Glutamatergic neuron (in vitro differentiated cells): Measurements from ENCODE around the gene FADS6. TPM values are rescaled to one million over a fixed set of nuclear protein-coding genes. Genes with fewer than 3 reads are reported as not detected.

ENCODE experiments used
- DNase-seq: peaks from one replicate; pipeline ENCODE4 v3.0.0; 2022
- H3K27ac Mint-ChIP-seq: one replicate; pipeline ENCODE4 v1.8.0; 2020; ENCODE audit warnings: mild to moderate bottlenecking, mixed read lengths, inconsistent platforms; ENCODE audit not compliant: unreplicated experiment
- H3K27me3 Mint-ChIP-seq: one replicate; pipeline ENCODE4 v1.8.0; 2020; ENCODE audit warnings: mild to moderate bottlenecking, moderate library complexity, mixed read lengths, inconsistent platforms; ENCODE audit not compliant: unreplicated experiment
- H3K36me3 Mint-ChIP-seq: one replicate; pipeline ENCODE4 v1.8.0; 2020; ENCODE audit warnings: mild to moderate bottlenecking, mixed read lengths, inconsistent platforms; ENCODE audit not compliant: unreplicated experiment
- H3K4me1 Mint-ChIP-seq: one replicate; pipeline ENCODE4 v1.8.0; 2020; ENCODE audit warnings: mild to moderate bottlenecking, low read depth, mixed read lengths, inconsistent platforms; ENCODE audit not compliant: unreplicated experiment
- H3K4me3 Mint-ChIP-seq: one replicate; pipeline ENCODE4 v1.8.0; 2020; ENCODE audit warnings: mild to moderate bottlenecking, mixed read lengths, inconsistent platforms; ENCODE audit not compliant: unreplicated experiment
- H3K9me3 Mint-ChIP-seq: one replicate; pipeline ENCODE4 v1.8.0; 2020; ENCODE audit warnings: mild to moderate bottlenecking, moderate library complexity, mixed read lengths, inconsistent platforms; ENCODE audit not compliant: unreplicated experiment
- CTCF ChIP-seq: fragments of 200-600 bp; sonication (generic); IDR thresholded peaks from one replicate; pipeline ENCODE4 v1.5.0; 2021; ENCODE audit not compliant: partially characterized antibody, unreplicated experiment
- total RNA-seq: library from RNA; stranded (reverse); fragmentation: NEBNext Ultra II Directional; extraction: Animal tissue kit (Norgen Biotek cat#: 25700); gene quantifications from one replicate; pipeline ENCODE4 v1.2.1, GENCODE V29; 2021; ENCODE audit not compliant: unreplicated experiment

FADS6 gene
- total RNA-seq, 1 donor from 2014 or later: not detected

GRCh38 chr17:74866198-74866835, 27.1 kb downstream of the FADS6 start:
- H3K27ac Mint-ChIP-seq: no peak overlapping the region
- H3K27me3 Mint-ChIP-seq: peaks cover 14% of the 10 kb centered on the region
- no peak for TF ChIP-seq CTCF
- no peaks in the 10 kb centered on the region for H3K4me1 Mint-ChIP-seq
- H3K36me3 Mint-ChIP-seq: no peaks in the 10 kb centered on the region
- no peak overlapping the region for H3K4me3 Mint-ChIP-seq
- no peak for DNase-seq
- peaks cover 3% of the 10 kb centered on the region for H3K9me3 Mint-ChIP-seq

- Mint-ChIP-seq H3K9me3 (peaks cover 3% of the 10 kb centered on the region), H3K27me3 (peaks cover 15% of the 10 kb centered on the region), H3K27ac (no peak overlapping the region), H3K4me3 (no peak overlapping the region), H3K4me1 (no peaks in the 10 kb centered on the region), H3K36me3 (no peaks in the 10 kb centered on the region)
- no peak for TF ChIP-seq CTCF
- no peak for DNase-seq
Observed at GRCh38 chr17:74865504-74866197, 27.8 kb downstream of the FADS6 start.

- DNase-seq: peak; percentile 88
- Mint-ChIP-seq H3K27ac (no peak overlapping the region), H3K4me3 (no peak overlapping the region), H3K9me3 (peaks cover 3% of the 10 kb centered on the region), H3K36me3 (no peaks in the 10 kb centered on the region), H3K27me3 (peaks cover 15% of the 10 kb centered on the region), H3K4me1 (no peaks in the 10 kb centered on the region)
- peak; percentile 98 for TF ChIP-seq CTCF
Observed at GRCh38 chr17:74864866-74865395, 28.5 kb downstream of the FADS6 start.

- DNase-seq: no peak
- Mint-ChIP-seq H3K27me3 (peaks cover 13% of the 10 kb centered on the region), H3K27ac (no peak overlapping the region), H3K4me1 (no peaks in the 10 kb centered on the region), H3K4me3 (no peak overlapping the region), H3K36me3 (no peaks in the 10 kb centered on the region), H3K9me3 (peaks cover 3% of the 10 kb centered on the region)
- TF ChIP-seq CTCF: no peak
Observed at GRCh38 chr17:74864297-74864865, 29.1 kb downstream of the FADS6 start.
